ENCODE data around the gene PROM1.

PROM1 gene

GRCh38 chr4:16011173-16011572, 72.7 kb downstream of the PROM1 start:
- no peak for TF ChIP-seq CTCF (IDR thresholded peaks at IDR 0.05)

GRCh38 chr4:16009153-16009552, 74.7 kb downstream of the PROM1 start:
- TF ChIP-seq CTCF (IDR thresholded peaks at IDR 0.05), result no peak

GRCh38 chr4:16007471-16008095, 76.2 kb downstream of the PROM1 start:
- TF ChIP-seq CTCF (IDR thresholded peaks at IDR 0.05), result no peak

- no peak for TF ChIP-seq CTCF (IDR thresholded peaks at IDR 0.05)
Measured at GRCh38 chr4:16006771-16007446, 76.9 kb downstream of the PROM1 start.

GRCh38 chr4:16005676-16006075, 78.1 kb downstream of the PROM1 start:
- TF ChIP-seq CTCF (IDR thresholded peaks at IDR 0.05), result no peak

GRCh38 chr4:16001484-16001858, 82.4 kb downstream of the PROM1 start:
- TF ChIP-seq CTCF (IDR thresholded peaks at IDR 0.05), result peak; percentile 81

GRCh38 chr4:16000708-16001483, 82.9 kb downstream of the PROM1 start:
- TF ChIP-seq CTCF (IDR thresholded peaks at IDR 0.05), result no peak
